SH-SY5Y (cell line): ENCODE results near the gene DLG2.

Source experiments
- GATA2 ChIP-seq: IDR thresholded peaks from 2 replicates; pipeline ENCODE4 v1.6.1; 2011; ENCODE audit warnings: mild to moderate bottlenecking, low read depth, low read length
- GATA3 ChIP-seq: IDR thresholded peaks from 2 replicates; pipeline ENCODE4 v1.6.1; 2011; ENCODE audit warnings: low read depth, mild to moderate bottlenecking, low read length, moderate library complexity

GRCh38 chr11:84044706-84045105 is 1582.4 kb downstream of the DLG2 start:
- TF ChIP-seq GATA2 (no peak), GATA3 (no peak)
